Activated CD8-positive, alpha-beta T cell treated with anti-CD3 and anti-CD28 coated beads, Interleukin-2, amount 10 ng/mL, durations not matched to agents 7 days and 5 days (primary cell): ENCODE results near the gene GDPD2. TPM values are rescaled to one million over a fixed set of nuclear protein-coding genes. Genes with fewer than 3 reads are reported as not detected.

Source experiments
- ATAC-seq: fragments of 150-1000 bp; cut with Tn5 transposase; one replicate; pipeline ENCODE4 v1.10.0; 2021; ENCODE audit warnings: moderate library complexity
- CTCF ChIA-PET: fragments of 350-600 bp; sonication (Branson Sonifier 250); formaldehyde crosslinking; loops from one replicate; lab custom pipeline; 2021; ENCODE audit warnings: antibody characterized with exemption; lab: Charles Lee
- POLR2A ChIA-PET: fragments of 350-600 bp; sonication (Branson Sonifier 250); formaldehyde crosslinking; loops from one replicate; lab custom pipeline; 2021; ENCODE audit warnings: antibody characterized with exemption; lab: Charles Lee
- DNase-seq: peaks from one replicate; pipeline ENCODE4 v3.0.0-alpha.2; 2020
- H3K27ac Mint-ChIP-seq: one replicate; pipeline ENCODE4 v1.8.0; 2021; ENCODE audit warnings: mild to moderate bottlenecking, mixed read lengths
- H3K27me3 Mint-ChIP-seq: one replicate; pipeline ENCODE4 v1.8.0; 2021; ENCODE audit warnings: low read depth, mixed read lengths
- H3K36me3 Mint-ChIP-seq: one replicate; pipeline ENCODE4 v1.8.0; 2021; ENCODE audit warnings: low read depth, mixed read lengths
- H3K4me1 Mint-ChIP-seq: one replicate; pipeline ENCODE4 v1.8.0; 2021; ENCODE audit warnings: low read depth, mixed read lengths
- H3K4me3 Mint-ChIP-seq: one replicate; pipeline ENCODE4 v1.8.0; 2021; ENCODE audit warnings: mild to moderate bottlenecking, mixed read lengths
- H3K9me3 Mint-ChIP-seq: one replicate; pipeline ENCODE4 v1.8.0; 2022; ENCODE audit warnings: mixed read lengths; ENCODE audit not compliant: insufficient read depth
- total RNA-seq, 2 experiments: library from RNA; stranded (reverse); gene quantifications; one replicate each; pipeline ENCODE4 v1.2.3, GENCODE V29; 2021

The GDPD2 gene
- total RNA-seq, 2 experiments from 2014 or later: 0.34 to 0.63 TPM

DNA sequence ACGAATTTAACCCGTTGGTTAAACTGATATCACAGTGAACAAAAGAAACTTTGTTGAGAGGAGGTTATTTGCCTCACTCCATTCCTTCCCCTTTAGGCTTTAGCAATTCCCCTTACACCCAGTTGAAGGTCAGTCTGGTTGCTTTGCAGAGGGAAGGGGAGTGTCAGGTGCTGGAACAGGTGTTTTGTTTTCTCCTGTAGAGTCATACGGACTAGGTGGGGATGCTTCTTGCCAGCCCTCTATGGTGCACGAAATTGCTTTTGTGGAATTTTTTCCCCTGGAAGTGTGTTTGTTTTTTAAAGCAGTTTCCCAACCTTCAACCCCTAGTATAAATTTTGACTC is 54.6 kb downstream of the GDPD2 start:
- ATAC-seq (no peak), DNase-seq (no peak)
- Mint-ChIP-seq H3K27ac (no peak overlapping the region), H3K9me3 (no peaks in the 10 kb centered on the region), H3K36me3 (peaks cover 4% of the 10 kb centered on the region), H3K4me1 (peaks cover 7% of the 10 kb centered on the region), H3K4me3 (no peak overlapping the region), H3K27me3 (no peaks in the 10 kb centered on the region)
- POLR2A ChIA-PET: no interaction called here
- CTCF ChIA-PET: no interaction called here

DNA sequence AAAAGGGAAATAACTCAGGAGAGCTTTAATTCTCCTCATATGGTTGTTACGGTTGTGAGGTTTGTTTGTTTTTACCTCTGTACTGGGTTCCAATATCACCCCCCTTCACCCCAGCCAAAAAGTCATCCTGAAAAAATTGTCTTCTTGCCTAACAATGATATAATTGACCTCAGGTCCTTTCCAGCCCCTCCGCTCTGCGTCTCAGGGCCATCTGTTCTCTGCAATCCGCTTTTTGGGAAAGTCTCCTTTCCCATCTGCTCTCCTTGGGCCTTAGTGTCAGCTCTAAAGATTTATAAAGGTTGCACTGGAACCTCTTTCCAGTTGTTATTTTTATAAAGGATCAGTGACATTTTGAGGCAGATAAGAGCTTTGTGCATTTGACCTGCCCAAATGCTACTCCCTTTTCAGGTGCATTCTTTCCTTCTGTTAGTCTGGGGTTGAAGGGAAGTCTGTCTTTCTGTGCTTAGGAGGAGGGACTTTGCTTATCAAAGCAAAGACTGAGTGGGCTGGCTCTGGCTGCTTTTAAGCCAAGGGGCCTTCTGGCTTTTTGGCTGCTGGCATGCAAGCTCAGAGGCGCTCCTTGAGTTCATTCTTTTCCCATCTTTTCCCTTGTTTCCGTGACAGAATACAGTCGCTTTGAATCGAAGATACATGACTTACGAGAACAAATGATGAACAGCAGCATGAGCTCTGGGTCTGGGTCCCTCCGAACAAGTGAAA is 55.6 kb downstream of the GDPD2 start:
- ATAC-seq: no peak
- Mint-ChIP-seq H3K27ac (no peak overlapping the region), H3K9me3 (no peaks in the 10 kb centered on the region), H3K27me3 (no peaks in the 10 kb centered on the region), H3K4me1 (peaks cover 7% of the 10 kb centered on the region), H3K4me3 (no peak overlapping the region), H3K36me3 (peaks cover 2% of the 10 kb centered on the region)
- no peak for DNase-seq
- POLR2A ChIA-PET: no interaction called here
- CTCF ChIA-PET: interaction anchor here (0.7 kb wide), 1 partner anchor 48 kb away, joined by 3 read pairs; no protein-coding TSS in a partner anchor

DNA sequence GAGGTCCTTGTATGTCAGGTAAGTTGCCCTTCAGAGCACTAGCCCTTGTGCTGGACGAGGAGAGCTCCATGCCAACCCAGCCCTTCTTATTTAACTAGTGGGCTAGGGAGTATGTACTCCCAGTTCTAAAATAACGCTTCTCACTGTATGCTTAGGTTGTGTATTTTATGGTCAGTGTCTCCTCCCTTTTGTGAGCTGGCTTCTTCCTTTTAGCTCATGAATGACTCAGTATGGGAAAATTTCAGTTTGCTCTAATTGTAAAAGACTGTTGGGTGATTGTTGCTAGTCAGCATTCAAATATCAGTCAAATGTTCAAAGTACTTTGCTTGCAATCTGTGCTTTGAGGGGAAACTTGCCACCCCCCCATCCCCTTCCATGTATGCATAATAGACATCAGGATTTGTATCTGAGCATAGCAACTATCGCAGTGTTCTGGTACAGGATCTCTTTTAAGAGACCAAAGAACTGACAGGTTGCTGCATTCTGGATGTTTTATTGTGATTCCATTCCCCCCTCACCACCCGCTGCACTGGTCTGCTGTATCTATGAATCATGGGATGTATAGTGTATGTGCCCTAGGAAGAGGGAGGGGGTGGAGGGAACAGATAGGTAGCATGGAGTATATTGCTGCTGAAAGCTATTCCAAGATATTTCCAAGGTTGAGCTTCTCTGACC is 56.3 kb downstream of the GDPD2 start:
- no peak overlapping the region for H3K4me3 Mint-ChIP-seq
- ChIA-PET POLR2A (no interaction called here), CTCF (no interaction called here)
- no peaks in the 10 kb centered on the region for H3K27me3 Mint-ChIP-seq
- H3K9me3 Mint-ChIP-seq: no peaks in the 10 kb centered on the region
- DNase-seq (no peak), ATAC-seq (no peak)
- peaks cover 2% of the 10 kb centered on the region for H3K36me3 Mint-ChIP-seq
- H3K4me1 Mint-ChIP-seq: peaks cover 7% of the 10 kb centered on the region
- H3K27ac Mint-ChIP-seq: no peak overlapping the region

DNA sequence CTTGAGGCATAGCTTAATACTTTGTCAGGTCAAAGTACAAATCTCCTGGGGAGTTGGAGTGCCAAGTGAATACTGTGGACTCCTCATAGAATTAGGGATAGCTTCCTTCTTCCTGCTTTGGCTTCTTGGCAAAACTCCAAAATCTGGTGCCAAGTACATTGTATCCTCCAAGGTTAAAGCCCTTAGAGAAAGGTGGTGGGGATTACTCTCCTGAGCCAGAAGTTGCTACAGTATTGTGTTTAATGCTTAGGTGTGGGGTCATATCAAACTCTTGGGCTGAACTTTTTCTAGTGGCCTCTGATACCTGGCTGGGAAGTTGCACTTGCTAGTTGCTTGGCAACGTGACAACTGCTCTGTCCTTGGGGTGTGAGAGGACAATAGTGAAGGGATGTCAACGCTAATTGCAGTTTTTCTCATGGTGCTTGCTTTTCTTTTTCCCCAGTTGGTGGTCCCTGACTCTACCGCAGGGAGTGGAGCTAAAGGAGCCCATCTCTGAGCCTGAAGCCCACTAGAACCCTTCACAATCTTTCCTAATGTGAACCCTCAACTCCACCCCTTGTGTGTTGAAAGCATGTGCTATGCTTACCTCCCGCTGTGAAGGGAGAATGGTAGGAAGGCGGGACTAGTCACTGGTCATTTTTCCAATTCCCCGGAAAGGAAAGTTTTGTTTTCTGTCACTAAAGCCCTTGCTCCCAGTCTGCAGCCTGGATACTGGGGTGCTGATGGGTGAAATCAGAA is 57.0 kb downstream of the GDPD2 start:
- Mint-ChIP-seq H3K4me3 (no peak overlapping the region), H3K36me3 (peaks cover 2% of the 10 kb centered on the region), H3K27me3 (no peaks in the 10 kb centered on the region), H3K4me1 (peaks cover 7% of the 10 kb centered on the region), H3K9me3 (no peaks in the 10 kb centered on the region), H3K27ac (no peak overlapping the region)
- DNase-seq: no peak
- ATAC-seq: no peak
- POLR2A ChIA-PET: no interaction called here
- CTCF ChIA-PET: no interaction called here

DNA sequence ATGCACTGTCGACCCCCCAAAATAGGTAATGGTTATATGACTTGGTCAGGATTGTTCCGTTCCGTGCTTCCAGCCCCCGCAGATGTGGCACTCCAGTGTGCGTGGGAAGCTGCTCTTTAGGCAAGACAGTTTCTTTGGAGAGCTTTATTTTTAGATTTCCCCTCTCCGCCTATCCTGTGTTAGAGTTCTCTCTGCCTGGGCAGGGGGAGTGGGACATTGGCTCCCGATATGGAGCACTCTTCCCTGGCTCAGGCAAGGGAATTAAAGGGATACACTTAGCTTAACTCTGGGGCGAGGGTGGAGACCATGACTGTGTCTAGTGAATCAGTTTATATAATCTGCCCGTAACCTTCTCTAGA is 57.5 kb downstream of the GDPD2 start:
- no peak overlapping the region for H3K4me3 Mint-ChIP-seq
- POLR2A ChIA-PET: no interaction called here

DNA sequence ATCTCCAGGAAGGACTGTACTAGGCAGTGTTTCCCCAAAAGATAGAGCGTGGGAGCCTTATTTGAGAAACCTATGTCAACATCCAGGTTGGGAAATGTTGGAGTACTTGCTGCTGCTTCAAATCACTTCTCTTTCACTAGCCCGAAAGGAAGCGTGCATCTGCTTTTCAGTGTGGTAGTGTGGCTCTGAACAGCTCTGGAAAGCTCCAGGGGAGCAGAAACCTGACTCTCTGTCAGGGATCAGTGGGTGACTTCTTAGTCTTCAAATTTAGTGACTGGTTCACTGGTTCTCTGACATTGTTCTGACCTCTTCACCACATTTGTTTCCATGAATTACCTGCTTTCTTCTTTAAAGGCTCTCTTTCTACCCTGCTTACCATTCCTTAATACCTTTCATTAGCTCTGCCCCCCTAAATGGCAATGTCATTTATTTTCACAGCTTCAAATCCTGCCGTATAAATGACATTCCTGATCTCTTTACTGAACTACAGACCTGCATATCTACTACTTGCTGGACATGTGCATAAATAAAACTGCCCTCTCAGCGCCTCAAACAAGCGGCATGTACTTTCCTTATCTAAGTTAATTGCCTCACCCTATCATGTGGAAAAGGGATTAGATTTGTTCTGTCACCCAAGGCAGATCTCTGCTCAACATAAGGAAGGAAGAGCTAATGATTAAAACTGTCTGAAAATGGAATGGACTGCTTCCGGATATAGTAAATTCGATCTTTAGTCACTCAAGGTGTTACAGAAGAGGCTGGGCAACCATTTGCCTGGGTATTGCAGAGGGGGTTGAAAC is 58.6 kb downstream of the GDPD2 start:
- no peak for DNase-seq
- H3K27ac Mint-ChIP-seq: no peak overlapping the region
- POLR2A ChIA-PET: no interaction called here

More for the DNA sequence above, 57.5 kb downstream of the GDPD2 start:
- Mint-ChIP-seq H3K9me3 (no peaks in the 10 kb centered on the region), H3K36me3 (peaks cover 4% of the 10 kb centered on the region), H3K27ac (no peak overlapping the region), H3K4me1 (peaks cover 5% of the 10 kb centered on the region), H3K27me3 (no peaks in the 10 kb centered on the region)
- DNase-seq (no peak), ATAC-seq (no peak)
- CTCF ChIA-PET: no interaction called here

DNA sequence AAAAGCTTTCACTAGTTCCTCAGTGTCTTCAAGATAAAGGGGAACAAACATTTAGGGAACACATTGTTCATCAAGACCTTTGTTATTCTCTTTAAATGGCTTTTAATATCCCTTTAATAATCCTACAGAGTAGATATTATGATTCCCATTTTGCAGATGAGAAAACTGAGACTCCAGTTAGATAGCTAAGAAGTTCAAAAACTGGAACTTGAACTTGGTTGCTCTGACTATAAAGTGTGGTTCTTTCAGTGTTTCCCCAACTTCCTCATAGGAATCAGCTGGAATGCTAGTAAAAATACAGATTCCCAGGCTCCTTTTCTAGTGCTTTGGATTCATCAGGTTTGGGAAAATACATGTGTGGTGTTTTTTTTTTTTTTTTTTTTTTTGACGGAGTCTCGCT is 59.2 kb downstream of the GDPD2 start:
- no peak overlapping the region for H3K27ac Mint-ChIP-seq
- ChIA-PET POLR2A (no interaction called here), CTCF (no interaction called here)
- H3K9me3 Mint-ChIP-seq: no peaks in the 10 kb centered on the region
- ATAC-seq: no peak
- no peaks in the 10 kb centered on the region for H3K27me3 Mint-ChIP-seq
- H3K36me3 Mint-ChIP-seq: peaks cover 11% of the 10 kb centered on the region
- H3K4me3 Mint-ChIP-seq: no peak overlapping the region
- no peaks in the 10 kb centered on the region for H3K4me1 Mint-ChIP-seq
- no peak for DNase-seq

More for the DNA sequence above, 58.6 kb downstream of the GDPD2 start:
- Mint-ChIP-seq H3K9me3 (no peaks in the 10 kb centered on the region), H3K27me3 (no peaks in the 10 kb centered on the region), H3K4me1 (peaks cover 4% of the 10 kb centered on the region), H3K4me3 (no peak overlapping the region), H3K36me3 (peaks cover 10% of the 10 kb centered on the region)
- no peak for ATAC-seq
- CTCF ChIA-PET: no interaction called here

Other genes with a start within 250 kb of the GDPD2 start
- not detected for gene DGAT2L6, start 245.8 kb upstream of the GDPD2 start, total RNA-seq
- not detected for gene AWAT1, start 188.7 kb upstream of the GDPD2 start, total RNA-seq
- gene P2RY4, start 163.1 kb upstream of the GDPD2 start, total RNA-seq: under 1 TPM; 0.21 to 0.45 TPM
- not detected for gene ARR3, start 155.0 kb upstream of the GDPD2 start, total RNA-seq
- gene RAB41, start 141.1 kb upstream of the GDPD2 start, total RNA-seq: not detected
- 10 to 100 TPM; 38.7 to 39.7 TPM for gene PDZD11, start 133.4 kb upstream of the GDPD2 start, total RNA-seq
- gene KIF4A, start 133.2 kb upstream of the GDPD2 start, total RNA-seq: 10 to 100 TPM; 41.3 to 44.3 TPM
- gene DLG3, start 21.5 kb downstream of the GDPD2 start, total RNA-seq: 10 to 100 TPM; 22.8 to 24.6 TPM